ENCODE results near the gene IGFL2. TPM values are rescaled to one million over a fixed set of nuclear protein-coding genes. Genes with fewer than 3 reads are reported as not detected.
A peak's percentile ranks its signal among the peaks of the same experiment; 100 is the strongest.

IGFL2 gene
- total RNA-seq, 1 donor from 2014 or later: not detected

DNA sequence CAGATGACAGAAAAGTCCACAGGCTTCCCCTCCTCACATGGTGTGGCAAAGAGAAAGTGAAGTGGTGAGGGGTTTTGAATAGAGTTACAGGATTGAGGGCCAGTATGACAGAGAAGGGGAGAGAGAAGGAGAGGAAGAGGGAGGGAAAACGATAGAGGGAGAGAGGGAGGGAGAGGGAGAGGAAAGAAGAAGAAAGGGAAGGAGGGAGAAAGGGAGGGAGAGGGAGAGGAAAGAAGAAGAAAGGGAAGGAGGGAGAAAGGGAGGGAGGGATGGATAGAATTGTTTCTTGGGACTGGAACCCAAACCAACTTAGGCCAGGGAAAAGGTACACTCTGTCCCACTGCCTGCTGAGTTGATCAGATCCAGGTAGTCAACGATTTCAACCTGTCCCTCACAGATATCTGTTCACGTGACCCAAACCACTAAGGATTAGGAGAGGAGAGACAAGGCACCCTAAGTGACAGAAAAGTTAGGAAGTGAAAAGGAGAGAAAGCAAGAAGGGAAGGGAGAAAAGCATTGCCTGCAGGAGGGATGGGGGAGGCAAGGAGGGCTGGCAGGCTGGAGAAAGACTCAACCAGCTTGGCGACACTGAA lies 15.4 kb upstream of the IGFL2 start:
- DNase-seq (ENCODE audit: low spot score, unreplicated experiment): no peak
- Mint-ChIP-seq H3K27me3 (no peaks in the 10 kb centered on the region), H3K9me3 (ENCODE audit: low read depth) (peaks cover 26% of the 10 kb centered on the region), H3K4me1 (ENCODE audit: low read depth) (peaks cover 23% of the 10 kb centered on the region), H3K4me3 (ENCODE audit: low read depth) (peak overlapping the region; percentile 72), H3K36me3 (ENCODE audit: insufficient read depth) (peaks cover 7% of the 10 kb centered on the region), H3K27ac (peak overlapping the region; percentile 99)
- TF ChIP-seq, protein P1, sequence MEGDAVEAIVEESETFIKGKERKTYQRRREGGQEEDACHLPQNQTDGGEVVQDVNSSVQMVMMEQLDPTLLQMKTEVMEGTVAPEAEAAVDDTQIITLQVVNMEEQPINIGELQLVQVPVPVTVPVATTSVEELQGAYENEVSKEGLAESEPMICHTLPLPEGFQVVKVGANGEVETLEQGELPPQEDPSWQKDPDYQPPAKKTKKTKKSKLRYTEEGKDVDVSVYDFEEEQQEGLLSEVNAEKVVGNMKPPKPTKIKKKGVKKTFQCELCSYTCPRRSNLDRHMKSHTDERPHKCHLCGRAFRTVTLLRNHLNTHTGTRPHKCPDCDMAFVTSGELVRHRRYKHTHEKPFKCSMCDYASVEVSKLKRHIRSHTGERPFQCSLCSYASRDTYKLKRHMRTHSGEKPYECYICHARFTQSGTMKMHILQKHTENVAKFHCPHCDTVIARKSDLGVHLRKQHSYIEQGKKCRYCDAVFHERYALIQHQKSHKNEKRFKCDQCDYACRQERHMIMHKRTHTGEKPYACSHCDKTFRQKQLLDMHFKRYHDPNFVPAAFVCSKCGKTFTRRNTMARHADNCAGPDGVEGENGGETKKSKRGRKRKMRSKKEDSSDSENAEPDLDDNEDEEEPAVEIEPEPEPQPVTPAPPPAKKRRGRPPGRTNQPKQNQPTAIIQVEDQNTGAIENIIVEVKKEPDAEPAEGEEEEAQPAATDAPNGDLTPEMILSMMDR (IDR thresholded peaks at IDR 0.05; ENCODE audit: unreplicated experiment): no peak

DNA sequence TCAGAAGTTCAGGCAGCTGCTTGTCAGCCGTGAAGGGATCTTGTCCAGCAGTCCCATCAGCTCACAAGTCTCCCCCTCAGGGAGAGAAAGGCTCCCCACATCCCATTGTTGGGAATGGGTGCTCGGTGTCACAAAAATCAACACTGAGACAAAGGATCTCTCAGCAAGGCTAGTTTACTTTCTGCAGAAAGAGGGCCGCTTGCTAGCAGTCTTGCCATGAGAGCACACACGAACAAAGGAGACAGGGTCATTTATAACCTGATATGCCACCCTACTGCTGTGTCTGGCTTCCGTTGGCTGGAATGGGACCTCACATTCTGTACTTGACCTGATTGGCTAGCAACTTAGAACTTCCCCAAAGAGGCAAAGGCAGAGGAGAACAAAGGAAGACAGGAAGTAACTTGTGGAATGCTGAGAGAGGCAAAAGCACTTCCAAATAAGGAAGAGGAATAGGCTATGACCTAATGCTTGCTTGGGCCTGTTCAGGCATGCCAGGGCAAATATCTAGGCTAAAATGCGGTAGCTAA lies 14.9 kb upstream of the IGFL2 start:
- peak; percentile 49 for DNase-seq (ENCODE audit: low spot score, unreplicated experiment)
- Mint-ChIP-seq H3K27me3 (no peaks in the 10 kb centered on the region), H3K36me3 (ENCODE audit: insufficient read depth) (peaks cover 7% of the 10 kb centered on the region), H3K9me3 (ENCODE audit: low read depth) (peaks cover 23% of the 10 kb centered on the region), H3K4me3 (ENCODE audit: low read depth) (peak overlapping the region; percentile 72), H3K4me1 (ENCODE audit: low read depth) (peaks cover 23% of the 10 kb centered on the region), H3K27ac (peak overlapping the region; percentile 99)
- TF ChIP-seq, protein P1 (IDR thresholded peaks at IDR 0.05; ENCODE audit: unreplicated experiment): no peak

DNA sequence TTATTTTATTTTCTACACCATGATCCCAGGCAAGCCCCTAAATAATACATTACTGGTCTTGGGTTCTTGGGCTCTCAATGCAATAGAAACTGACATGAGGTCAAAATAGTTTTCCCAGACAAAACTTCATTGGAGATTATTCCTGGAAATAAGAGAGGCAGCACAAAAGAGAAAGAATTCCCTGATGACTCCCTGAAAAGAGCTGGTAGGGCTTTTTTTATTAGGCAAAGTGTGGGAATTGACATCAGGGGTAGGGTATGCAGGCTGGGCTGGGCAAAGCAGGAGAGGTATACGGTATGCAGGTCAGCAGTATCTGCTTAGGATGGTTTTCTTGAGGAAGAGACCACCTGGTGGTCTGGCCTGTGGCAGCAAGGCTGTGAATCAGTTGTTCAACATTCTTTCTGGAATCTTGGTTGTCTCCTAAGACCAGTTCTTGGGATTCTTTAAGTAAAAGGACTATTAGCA lies 14.2 kb upstream of the IGFL2 start:
- Mint-ChIP-seq H3K27me3 (no peaks in the 10 kb centered on the region), H3K27ac (peak overlapping the region; percentile 99), H3K4me1 (ENCODE audit: low read depth) (peaks cover 23% of the 10 kb centered on the region), H3K9me3 (ENCODE audit: low read depth) (peaks cover 21% of the 10 kb centered on the region), H3K36me3 (ENCODE audit: insufficient read depth) (peaks cover 7% of the 10 kb centered on the region), H3K4me3 (ENCODE audit: low read depth) (no peak overlapping the region)
- DNase-seq (ENCODE audit: low spot score, unreplicated experiment): no peak
- TF ChIP-seq, protein P1 (IDR thresholded peaks at IDR 0.05; ENCODE audit: unreplicated experiment): no peak

DNA sequence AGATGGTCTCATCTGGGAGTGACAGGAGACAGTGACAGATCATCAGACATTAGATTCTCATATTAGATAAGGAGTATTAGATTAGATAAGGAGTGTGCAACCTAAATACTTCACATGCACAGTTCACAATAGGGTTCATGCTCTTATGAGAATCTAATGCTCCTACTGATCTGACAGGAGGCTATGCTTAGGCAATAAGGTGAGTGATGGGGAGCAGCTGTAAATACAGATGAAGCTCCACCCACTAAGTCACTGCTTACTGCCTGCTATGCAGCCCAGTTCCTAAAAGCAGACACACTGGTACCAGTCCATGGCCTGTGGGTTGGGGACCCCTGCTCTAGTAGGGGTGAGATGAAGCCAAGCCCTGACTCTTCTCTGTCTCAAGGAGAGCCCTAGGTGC lies 13.5 kb upstream of the IGFL2 start:
- Mint-ChIP-seq H3K36me3 (ENCODE audit: insufficient read depth) (peaks cover 7% of the 10 kb centered on the region), H3K9me3 (ENCODE audit: low read depth) (peaks cover 18% of the 10 kb centered on the region), H3K27me3 (no peaks in the 10 kb centered on the region), H3K27ac (no peak overlapping the region), H3K4me1 (ENCODE audit: low read depth) (peaks cover 23% of the 10 kb centered on the region), H3K4me3 (ENCODE audit: low read depth) (no peak overlapping the region)
- DNase-seq (ENCODE audit: low spot score, unreplicated experiment): no peak
- TF ChIP-seq, protein P1 (IDR thresholded peaks at IDR 0.05; ENCODE audit: unreplicated experiment): no peak

DNA sequence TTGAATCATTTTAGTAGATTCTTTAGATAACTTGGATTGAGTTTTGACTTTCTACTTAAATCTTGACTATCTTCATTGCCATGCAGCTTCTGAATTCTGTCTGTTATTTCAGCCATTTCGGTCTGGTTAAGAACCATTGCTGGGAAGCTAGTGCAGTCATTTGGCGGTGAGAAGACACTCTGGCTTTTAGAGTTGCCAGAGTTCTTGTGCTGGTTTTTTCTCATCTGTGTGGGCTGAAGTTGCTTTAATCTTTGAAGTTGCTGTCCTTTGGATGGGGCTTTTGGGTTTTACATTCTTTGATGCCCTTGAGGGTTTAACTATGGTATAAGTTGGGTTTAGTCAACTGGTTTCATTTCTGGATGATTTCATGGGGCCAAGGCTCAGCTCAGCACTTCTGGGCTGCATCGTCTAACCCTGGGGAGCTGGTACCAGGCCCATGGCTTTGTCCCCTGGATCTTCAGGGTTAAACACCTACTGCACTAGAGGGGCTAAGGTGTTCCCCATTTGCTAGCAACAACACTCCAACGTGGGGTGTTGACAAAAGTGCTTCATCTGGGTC lies 10.0 kb upstream of the IGFL2 start:
- H3K4me1 Mint-ChIP-seq (ENCODE audit: low read depth): peaks cover 23% of the 10 kb centered on the region
- DNase-seq (ENCODE audit: low spot score, unreplicated experiment): no peak
- H3K9me3 Mint-ChIP-seq (ENCODE audit: low read depth): peaks cover 18% of the 10 kb centered on the region
- H3K36me3 Mint-ChIP-seq (ENCODE audit: insufficient read depth): peaks cover 7% of the 10 kb centered on the region
- H3K27ac Mint-ChIP-seq: no peak overlapping the region
- no peaks in the 10 kb centered on the region for H3K27me3 Mint-ChIP-seq
- TF ChIP-seq, protein P1 (IDR thresholded peaks at IDR 0.05; ENCODE audit: unreplicated experiment): no peak
- no peak overlapping the region for H3K4me3 Mint-ChIP-seq (ENCODE audit: low read depth)
